Activated naive CD8-positive, alpha-beta T cell treated with anti-CD3 and anti-CD28 coated beads for 36 hours (primary cell): ENCODE results near the gene SSBP4. TPM values are rescaled to one million over a fixed set of nuclear protein-coding genes. Genes with fewer than 3 reads are reported as not detected.
A peak's percentile ranks its signal among the peaks of the same experiment; 100 is the strongest.

ENCODE experiments used
- DNase-seq: peaks from one replicate; pipeline ENCODE4 v3.0.0; 2021
- H3K27ac Mint-ChIP-seq: one replicate; pipeline ENCODE4 v1.8.0; 2022; ENCODE audit warnings: mild to moderate bottlenecking, moderate library complexity, mixed read lengths
- H3K27me3 Mint-ChIP-seq: one replicate; pipeline ENCODE4 v1.8.0; 2022; ENCODE audit warnings: mild to moderate bottlenecking, mixed read lengths
- H3K36me3 Mint-ChIP-seq: one replicate; pipeline ENCODE4 v1.8.0; 2021; ENCODE audit warnings: mild to moderate bottlenecking, mixed read lengths
- H3K4me1 Mint-ChIP-seq: one replicate; pipeline ENCODE4 v1.8.0; 2021; ENCODE audit warnings: mixed read lengths
- H3K4me3 Mint-ChIP-seq: one replicate; pipeline ENCODE4 v1.8.0; 2022; ENCODE audit warnings: mild to moderate bottlenecking, moderate library complexity, mixed read lengths
- H3K9me3 Mint-ChIP-seq: one replicate; pipeline ENCODE4 v1.8.0; 2022; ENCODE audit warnings: mixed read lengths
- total RNA-seq, 2 experiments: library from RNA; stranded (reverse); gene quantifications; one replicate each; pipeline ENCODE4 v1.2.3, GENCODE V29; 2021

Gene SSBP4
- total RNA-seq, 2 experiments from 2014 or later = 96.1 to 101 TPM

- H3K27me3 Mint-ChIP-seq = peaks cover 6% of the 10 kb centered on the region
- no peak for DNase-seq
- H3K4me1 Mint-ChIP-seq = peaks cover 49% of the 10 kb centered on the region
- H3K27ac Mint-ChIP-seq = no peak overlapping the region
- peaks cover 10% of the 10 kb centered on the region for H3K36me3 Mint-ChIP-seq
- peak overlapping the region; percentile 88 for H3K4me3 Mint-ChIP-seq
- H3K9me3 Mint-ChIP-seq = no peaks in the 10 kb centered on the region
Observed at GRCh38 chr19:18423258-18424020, 4.2 kb downstream of the SSBP4 start.

DNA sequence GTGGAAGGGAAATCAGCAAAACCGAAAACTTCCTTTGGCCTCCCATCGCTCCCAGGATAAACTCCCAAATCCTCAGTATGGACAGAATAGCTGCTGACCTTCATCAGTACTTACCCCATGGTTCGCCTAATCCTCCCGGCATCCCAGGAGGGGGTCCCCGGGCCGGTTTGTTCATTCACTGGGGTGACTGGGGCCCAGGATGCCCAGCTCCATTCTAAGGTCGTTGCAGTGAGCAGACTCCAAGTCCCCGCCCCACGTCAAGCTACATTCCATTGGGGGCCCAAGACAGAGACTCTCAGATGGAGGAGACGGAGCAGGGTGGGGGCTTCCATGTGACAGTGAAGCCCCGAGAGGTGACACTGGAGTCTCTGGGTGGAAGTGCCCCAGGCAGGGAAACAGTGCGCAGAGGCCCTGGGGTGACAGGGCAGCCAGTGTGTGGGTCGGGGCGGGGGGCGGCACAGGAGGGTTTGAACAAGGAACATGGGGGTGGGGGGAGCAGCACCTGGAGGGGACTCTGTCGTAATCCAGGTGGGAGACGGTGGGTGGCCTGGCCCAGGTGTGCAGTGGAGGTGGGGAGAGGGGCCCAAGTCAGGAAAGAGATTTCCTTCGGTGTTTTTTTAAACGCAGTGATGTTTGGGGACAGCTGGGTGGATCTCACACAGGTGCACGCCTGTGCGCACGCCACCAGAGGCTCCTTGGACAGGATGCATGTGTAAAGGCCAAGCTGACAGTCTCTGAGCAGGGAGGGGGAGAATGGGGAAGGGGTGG, 5.1 kb downstream of the SSBP4 start:
- H3K4me1 Mint-ChIP-seq = peaks cover 45% of the 10 kb centered on the region
- no peak for DNase-seq

GRCh38 chr19:18424890-18425514, 5.8 kb downstream of the SSBP4 start:
- DNase-seq = no peak
- Mint-ChIP-seq H3K27ac (no peak overlapping the region), H3K36me3 (peaks cover 10% of the 10 kb centered on the region), H3K4me1 (peaks cover 50% of the 10 kb centered on the region), H3K27me3 (no peaks in the 10 kb centered on the region), H3K4me3 (no peak overlapping the region), H3K9me3 (no peaks in the 10 kb centered on the region)

More for the DNA sequence above, 5.1 kb downstream of the SSBP4 start:
- Mint-ChIP-seq H3K27me3 (no peaks in the 10 kb centered on the region), H3K4me3 (no peak overlapping the region), H3K9me3 (no peaks in the 10 kb centered on the region), H3K27ac (no peak overlapping the region), H3K36me3 (peaks cover 10% of the 10 kb centered on the region)

- DNase-seq = no peak
- Mint-ChIP-seq H3K4me3 (no peak overlapping the region), H3K4me1 (peaks cover 48% of the 10 kb centered on the region), H3K36me3 (peaks cover 6% of the 10 kb centered on the region), H3K9me3 (no peaks in the 10 kb centered on the region), H3K27me3 (no peaks in the 10 kb centered on the region), H3K27ac (no peak overlapping the region)
Observed at GRCh38 chr19:18425515-18426415, 6.6 kb downstream of the SSBP4 start.

DNA sequence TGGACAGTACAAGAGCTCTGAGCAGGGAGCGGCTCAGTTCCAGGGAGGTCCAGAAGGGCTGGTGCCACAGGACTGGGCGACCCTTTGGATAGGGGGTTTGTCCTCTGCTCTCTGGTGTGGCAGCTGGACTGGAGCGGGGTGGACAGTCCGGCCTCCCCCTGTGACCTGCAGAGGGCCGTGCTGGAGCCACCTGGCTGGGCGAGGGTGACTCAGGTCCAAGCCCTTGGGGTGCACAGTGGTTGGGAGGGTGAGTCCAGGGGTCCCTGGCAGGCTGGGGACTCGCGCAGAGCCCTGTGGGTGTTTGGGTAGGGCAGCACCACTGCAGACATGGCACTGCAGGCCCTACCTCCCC, 7.2 kb downstream of the SSBP4 start:
- Mint-ChIP-seq H3K4me3 (no peak overlapping the region), H3K36me3 (peaks cover 5% of the 10 kb centered on the region)

DNA sequence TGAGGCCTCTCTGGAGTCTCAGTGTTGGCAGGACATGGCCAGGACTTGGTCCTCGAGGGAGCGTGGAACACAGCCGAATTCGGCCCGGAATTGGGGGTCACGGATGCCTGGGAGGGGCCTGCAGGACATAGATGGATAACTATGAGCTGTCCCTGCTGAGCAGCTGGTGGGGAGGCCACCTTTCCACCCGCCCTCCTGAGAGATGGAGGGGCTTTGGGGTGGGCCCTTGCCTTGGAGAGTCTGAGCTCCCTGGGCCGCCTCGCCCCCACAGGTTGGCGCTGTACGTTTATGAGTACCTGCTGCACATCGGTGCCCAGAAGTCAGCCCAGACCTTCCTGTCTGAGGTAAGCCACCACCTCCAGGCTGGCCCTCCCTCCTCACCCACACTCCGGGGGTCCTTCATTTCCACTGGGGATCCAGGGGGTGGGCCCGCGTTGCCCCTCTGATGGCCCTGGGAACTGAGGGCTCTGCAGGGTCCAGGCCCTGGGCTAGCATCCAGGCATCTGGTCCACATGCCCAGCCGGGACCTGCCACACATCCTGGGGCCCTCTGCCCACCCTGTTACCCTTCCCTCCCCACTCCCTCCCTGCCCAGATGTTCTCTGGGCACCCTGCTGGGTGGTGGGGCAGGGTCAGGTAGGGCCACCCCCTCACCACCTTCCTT, 8.0 kb downstream of the SSBP4 start:
- H3K27me3 Mint-ChIP-seq = no peaks in the 10 kb centered on the region
- peaks cover 1% of the 10 kb centered on the region for H3K36me3 Mint-ChIP-seq
- DNase-seq = no peak
- H3K27ac Mint-ChIP-seq = no peak overlapping the region
- H3K4me1 Mint-ChIP-seq = peaks cover 40% of the 10 kb centered on the region
- H3K9me3 Mint-ChIP-seq = no peaks in the 10 kb centered on the region
- H3K4me3 Mint-ChIP-seq = no peak overlapping the region

More for the DNA sequence above, 7.2 kb downstream of the SSBP4 start:
- H3K27ac Mint-ChIP-seq = no peak overlapping the region
- no peaks in the 10 kb centered on the region for H3K27me3 Mint-ChIP-seq
- peaks cover 44% of the 10 kb centered on the region for H3K4me1 Mint-ChIP-seq
- H3K9me3 Mint-ChIP-seq = no peaks in the 10 kb centered on the region
- DNase-seq = no peak

GRCh38 chr19:18427743-18428113, 8.5 kb downstream of the SSBP4 start:
- Mint-ChIP-seq H3K27me3 (no peaks in the 10 kb centered on the region), H3K4me3 (no peak overlapping the region), H3K27ac (no peak overlapping the region), H3K36me3 (peaks cover 1% of the 10 kb centered on the region), H3K9me3 (no peaks in the 10 kb centered on the region), H3K4me1 (peaks cover 39% of the 10 kb centered on the region)
- DNase-seq = no peak

DNA sequence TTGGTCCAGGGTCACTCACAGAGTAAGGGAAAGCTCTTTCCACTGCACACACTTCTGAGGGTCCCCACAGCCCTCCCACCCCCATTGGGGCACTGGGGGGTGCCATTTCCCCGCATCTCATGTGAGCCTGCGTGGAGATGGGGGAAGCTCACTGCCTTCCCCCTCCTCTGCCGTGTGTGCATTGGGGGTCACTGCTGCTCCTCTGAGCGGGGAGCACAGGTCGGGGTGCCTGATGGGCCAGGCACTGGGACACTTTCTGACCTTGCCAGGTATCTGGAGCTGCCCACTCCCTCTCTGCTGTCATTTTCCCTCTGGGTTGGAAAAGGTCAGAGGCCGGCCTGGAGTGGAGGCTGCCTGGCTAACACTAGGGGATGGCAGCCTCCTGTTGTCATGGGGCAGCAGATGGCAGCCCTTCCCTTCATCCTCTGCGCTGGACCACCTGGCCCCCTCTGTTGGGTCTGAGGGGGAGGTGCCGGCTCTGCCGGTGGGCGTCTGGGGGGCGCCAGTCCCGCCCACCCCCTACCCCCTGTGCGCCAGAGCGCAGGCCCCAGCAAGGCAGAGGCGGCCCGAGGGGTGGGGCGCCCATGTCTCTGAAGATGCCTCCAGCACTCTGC, 9.1 kb downstream of the SSBP4 start:
- peaks cover 1% of the 10 kb centered on the region for H3K36me3 Mint-ChIP-seq
- DNase-seq = no peak
- H3K9me3 Mint-ChIP-seq = no peaks in the 10 kb centered on the region
- H3K4me3 Mint-ChIP-seq = no peak overlapping the region
- H3K4me1 Mint-ChIP-seq = peaks cover 35% of the 10 kb centered on the region
- no peaks in the 10 kb centered on the region for H3K27me3 Mint-ChIP-seq
- H3K27ac Mint-ChIP-seq = no peak overlapping the region

GRCh38 chr19:18428787-18429674, 9.8 kb downstream of the SSBP4 start:
- Mint-ChIP-seq H3K27ac (no peak overlapping the region), H3K27me3 (no peaks in the 10 kb centered on the region), H3K36me3 (peaks cover 2% of the 10 kb centered on the region), H3K4me3 (no peak overlapping the region), H3K4me1 (peaks cover 33% of the 10 kb centered on the region), H3K9me3 (no peaks in the 10 kb centered on the region)
- DNase-seq = peak; percentile 91

GRCh38 chr19:18429717-18430416, 10.7 kb downstream of the SSBP4 start:
- Mint-ChIP-seq H3K36me3 (peaks cover 8% of the 10 kb centered on the region), H3K9me3 (no peaks in the 10 kb centered on the region), H3K27ac (peak overlapping the region; percentile 42), H3K4me1 (peaks cover 29% of the 10 kb centered on the region), H3K4me3 (peak overlapping the region; percentile 47), H3K27me3 (no peaks in the 10 kb centered on the region)
- DNase-seq = no peak

GRCh38 chr19:18430417-18431144, 11.4 kb downstream of the SSBP4 start:
- Mint-ChIP-seq H3K36me3 (peaks cover 8% of the 10 kb centered on the region), H3K27ac (no peak overlapping the region), H3K27me3 (no peaks in the 10 kb centered on the region), H3K4me3 (no peak overlapping the region), H3K4me1 (peaks cover 27% of the 10 kb centered on the region), H3K9me3 (no peaks in the 10 kb centered on the region)
- no peak for DNase-seq
